Measurements from ENCODE around the gene MX2.
"Not testable (repeated sequence)": the region's sequence is repeated elsewhere in the genome, so short reads cannot be mapped to it uniquely, and the experiment has no call there.

MX2 gene, protein sequence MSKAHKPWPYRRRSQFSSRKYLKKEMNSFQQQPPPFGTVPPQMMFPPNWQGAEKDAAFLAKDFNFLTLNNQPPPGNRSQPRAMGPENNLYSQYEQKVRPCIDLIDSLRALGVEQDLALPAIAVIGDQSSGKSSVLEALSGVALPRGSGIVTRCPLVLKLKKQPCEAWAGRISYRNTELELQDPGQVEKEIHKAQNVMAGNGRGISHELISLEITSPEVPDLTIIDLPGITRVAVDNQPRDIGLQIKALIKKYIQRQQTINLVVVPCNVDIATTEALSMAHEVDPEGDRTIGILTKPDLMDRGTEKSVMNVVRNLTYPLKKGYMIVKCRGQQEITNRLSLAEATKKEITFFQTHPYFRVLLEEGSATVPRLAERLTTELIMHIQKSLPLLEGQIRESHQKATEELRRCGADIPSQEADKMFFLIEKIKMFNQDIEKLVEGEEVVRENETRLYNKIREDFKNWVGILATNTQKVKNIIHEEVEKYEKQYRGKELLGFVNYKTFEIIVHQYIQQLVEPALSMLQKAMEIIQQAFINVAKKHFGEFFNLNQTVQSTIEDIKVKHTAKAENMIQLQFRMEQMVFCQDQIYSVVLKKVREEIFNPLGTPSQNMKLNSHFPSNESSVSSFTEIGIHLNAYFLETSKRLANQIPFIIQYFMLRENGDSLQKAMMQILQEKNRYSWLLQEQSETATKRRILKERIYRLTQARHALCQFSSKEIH

DNA sequence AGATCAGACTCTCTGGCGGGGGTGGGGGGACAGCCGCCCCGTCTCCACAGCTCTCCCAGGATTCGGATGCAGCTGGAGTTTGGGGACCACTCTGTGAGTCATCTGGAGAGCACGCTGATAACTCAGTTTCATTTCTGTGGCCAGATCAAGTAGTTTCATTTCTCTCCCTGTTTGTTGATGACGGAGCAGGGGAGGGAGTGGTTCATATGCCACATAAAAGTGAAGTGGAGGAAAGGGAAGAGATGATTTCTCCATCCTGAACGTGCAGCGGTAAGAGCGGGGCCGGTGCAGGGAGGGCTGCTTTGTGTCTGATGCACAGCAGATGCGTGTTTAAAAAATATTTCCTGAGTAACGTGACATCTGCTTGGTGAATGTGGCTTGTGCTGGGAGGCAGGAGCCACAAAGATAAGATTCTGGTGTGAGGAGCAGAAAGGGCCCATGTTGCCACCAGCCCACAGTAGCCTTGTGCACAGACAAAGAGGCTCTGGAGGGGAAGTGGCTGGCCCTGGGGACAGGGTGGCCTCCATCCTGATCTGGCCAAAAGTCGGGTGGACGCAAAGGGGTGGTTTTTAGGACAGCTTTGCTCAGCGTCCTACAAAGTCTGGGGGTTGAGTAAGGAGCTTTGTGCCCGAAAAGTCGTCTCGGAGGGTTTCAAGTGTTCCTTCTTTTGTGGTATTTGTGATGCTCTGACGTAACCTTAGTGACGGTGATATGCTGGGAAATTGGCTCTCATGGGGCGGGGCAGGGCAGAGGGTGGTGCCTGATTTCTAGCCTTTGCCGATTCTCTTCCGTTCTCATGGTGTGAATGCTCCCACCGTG is at the start of gene MX2:
TSS of gene MX2 (plus strand) at position 242 of the 819 bp plus-strand sequence. CDS start 14,880 bp downstream, outside the sequence.
- DNase-seq (ENCODE audit: low read depth in 1 of 2, low spot score in 1 of 2), result peak; percentile 53 to 69

DNA sequence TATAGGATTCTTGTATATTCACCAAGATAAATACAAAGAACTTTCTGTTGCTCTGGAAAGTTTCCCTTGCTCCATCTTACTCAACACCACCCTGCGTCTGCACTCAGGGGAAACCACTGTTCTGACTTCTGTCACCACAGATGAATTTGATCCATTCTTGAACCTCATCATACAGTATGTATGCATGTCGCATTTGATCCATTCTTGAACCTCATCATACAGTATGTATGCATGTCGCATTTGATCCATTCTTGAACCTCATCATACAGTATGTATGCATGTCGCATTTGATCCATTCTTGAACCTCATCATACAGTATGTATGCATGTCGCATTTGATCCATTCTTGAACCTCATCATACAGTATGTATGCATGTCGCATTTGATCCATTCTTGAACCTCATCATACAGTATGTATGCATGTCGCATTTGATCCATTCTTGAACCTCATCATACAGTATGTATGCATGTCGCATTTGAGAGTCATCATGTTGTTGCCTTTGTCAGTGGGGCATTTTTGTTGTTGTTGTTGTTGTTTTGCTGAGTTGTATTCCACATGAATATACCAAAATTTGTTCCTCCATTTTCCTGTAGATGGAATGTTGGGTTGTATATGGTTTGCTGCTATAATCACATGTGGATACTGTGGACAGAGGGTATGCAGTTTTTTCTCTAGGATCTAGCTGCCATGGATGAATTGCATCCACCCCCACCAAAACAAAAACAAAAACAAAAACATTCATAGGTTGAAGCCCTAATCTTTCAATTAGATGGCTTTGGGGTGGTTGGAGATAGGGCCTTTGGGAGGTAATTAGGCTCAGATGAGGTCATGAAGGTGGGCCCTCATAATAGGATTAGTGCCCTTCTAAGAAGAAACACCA is 48.3 kb upstream of the MX2 start:
- DNase-seq (ENCODE audit: low read depth in 1 of 2, low spot score in 1 of 2), result not testable (repeated sequence)

DNA sequence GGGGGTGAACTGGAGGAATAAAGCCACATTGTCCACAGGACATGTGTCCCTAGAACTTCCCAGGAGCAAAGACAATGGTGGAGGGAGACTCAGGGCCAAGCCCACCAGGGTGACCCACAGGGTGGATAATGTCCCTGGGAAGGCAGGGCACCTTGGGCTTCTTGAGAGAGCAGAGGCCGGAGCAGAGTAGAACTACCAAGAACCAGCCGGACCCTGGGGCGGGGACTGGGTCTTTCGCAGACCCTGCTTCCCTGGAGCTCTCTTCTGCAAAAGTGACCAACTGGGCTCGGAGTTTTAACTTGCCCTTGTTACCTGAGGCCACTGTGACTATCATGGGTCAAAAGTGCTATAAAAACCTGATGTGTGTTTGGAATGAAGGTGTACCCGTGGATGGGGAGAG is 46.1 kb upstream of the MX2 start:
- no peak for DNase-seq (ENCODE audit: low read depth in 1 of 2, low spot score in 1 of 2)

DNA sequence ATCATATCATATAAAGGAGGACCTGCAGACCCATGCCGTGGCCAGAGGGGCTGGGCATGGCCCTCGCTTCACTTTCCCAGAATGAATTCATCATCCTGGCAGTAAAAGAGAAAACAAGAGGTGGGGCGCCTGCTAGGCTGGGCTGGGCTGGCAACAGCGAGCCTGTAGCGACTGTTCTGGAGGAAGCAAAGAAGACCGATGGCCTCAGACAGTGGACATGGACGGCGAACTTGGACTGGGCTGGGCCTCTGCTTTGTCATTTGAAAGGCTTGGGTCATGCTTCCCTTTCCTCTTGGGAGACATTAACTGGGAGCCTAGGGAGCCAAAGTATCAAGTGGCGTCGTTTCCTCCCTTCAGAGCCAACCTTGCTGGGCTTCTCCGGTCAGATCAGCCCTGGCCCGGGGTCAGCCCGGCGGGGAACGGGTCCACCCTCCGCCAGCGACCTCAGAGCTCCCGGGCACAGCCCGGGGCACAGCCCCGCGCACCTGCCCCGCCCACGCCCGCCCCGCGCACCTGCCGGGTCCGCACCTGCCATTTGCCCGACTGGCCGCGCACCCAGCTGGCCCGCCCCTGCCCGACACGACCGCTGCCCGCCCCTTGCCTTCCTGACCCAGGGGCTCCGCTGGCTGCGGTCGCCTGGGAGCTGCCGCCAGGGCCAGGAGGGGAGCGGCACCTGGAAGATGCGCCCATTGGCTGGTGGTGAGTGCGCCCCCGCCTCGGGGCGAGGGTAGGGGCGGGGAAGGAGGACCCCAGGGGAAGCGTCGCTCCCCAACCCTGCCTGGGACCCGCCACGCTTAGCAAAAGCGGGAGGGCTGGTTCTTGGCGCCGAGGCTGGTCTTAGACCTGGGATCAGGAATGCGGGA is 45.4 kb upstream of the MX2 start, which contains the start of gene FAM3B:
TSS of gene FAM3B (plus strand) at position 602 of the 863 bp plus-strand sequence. CDS start at position 681, 79 bp downstream.
- DNase-seq (ENCODE audit: low read depth in 1 of 2, low spot score in 1 of 2), result no peak

DNA sequence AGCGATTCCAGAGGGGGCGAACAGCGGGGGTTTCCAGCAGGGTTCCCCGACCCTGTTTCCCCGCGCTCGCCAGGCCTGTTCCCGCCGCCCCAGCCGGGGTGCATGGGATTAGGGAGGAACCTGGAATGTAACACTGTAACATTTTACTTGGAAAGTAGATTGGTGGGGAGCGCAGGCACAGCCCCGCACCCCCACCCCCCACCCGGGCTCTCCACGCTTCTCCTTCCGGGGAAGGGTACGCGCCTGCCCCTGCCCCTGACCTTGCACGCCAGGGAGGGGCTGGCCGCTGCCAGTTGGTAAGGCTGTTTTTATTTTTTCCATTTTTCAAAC is 44.8 kb upstream of the MX2 start:
- no peak for DNase-seq (ENCODE audit: low read depth in 1 of 2, low spot score in 1 of 2)

DNA sequence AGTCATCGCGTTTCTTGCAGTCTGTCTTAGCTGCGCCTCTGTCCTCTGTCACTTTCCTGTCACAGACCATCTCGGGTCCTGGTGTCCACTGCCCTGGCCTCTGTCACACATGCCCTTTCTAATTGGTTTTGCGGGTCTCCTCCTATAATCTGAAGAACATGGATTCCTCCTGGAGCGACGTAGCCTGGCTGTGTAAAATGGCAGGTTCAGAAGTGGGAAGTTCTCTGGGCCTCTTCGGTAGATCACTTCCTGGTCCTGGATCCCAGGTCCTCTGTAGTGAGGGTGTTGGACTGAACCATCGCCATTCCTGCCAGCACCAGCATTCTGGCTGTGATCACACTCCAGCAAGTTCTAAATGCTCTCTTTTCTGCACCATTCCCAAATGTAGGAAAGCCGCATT is 44.4 kb upstream of the MX2 start:
- DNase-seq (ENCODE audit: low read depth in 1 of 2, low spot score in 1 of 2), result no peak

DNA sequence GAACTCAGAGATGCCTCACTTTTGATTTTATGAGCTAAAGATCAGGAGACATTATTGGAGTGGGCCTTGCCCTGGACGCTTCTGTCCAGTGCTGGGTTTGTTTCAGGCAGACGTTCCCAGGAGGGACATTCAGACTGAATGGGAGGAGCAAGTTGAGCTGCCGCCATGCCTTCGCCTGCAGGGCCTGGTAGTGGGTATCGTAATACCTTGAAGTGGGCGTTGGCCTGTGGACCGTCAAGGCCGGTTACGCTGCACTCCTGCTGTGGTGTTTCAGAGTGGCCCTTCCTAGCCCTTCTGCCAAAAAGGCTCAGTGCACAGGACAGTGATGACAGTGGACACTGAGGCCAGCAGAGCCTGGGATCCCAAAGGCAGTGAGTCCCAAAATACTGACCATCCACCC is 43.6 kb upstream of the MX2 start:
- no peak for DNase-seq (ENCODE audit: low read depth in 1 of 2, low spot score in 1 of 2)

DNA sequence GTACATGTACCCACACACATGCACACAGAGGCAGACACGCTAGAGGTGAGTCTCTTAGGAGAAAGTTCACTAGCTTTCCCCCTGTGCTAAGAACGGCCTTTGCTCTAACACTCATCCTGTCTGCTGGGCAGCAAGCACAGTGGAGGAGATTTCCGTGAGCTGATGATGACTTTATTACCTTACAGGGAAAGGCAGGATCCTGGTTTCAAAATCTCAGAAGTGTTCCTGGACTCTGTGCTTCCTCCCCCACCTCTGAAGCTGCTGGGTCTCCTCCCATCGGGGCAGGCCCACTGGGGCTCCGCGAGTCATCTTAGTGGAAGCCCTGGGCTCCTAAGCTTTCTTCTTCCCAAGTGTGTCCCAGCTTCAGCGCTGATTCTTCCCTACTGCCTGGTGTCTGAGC is 42.6 kb upstream of the MX2 start:
- DNase-seq (ENCODE audit: low read depth in 1 of 2, low spot score in 1 of 2), result no peak

DNA sequence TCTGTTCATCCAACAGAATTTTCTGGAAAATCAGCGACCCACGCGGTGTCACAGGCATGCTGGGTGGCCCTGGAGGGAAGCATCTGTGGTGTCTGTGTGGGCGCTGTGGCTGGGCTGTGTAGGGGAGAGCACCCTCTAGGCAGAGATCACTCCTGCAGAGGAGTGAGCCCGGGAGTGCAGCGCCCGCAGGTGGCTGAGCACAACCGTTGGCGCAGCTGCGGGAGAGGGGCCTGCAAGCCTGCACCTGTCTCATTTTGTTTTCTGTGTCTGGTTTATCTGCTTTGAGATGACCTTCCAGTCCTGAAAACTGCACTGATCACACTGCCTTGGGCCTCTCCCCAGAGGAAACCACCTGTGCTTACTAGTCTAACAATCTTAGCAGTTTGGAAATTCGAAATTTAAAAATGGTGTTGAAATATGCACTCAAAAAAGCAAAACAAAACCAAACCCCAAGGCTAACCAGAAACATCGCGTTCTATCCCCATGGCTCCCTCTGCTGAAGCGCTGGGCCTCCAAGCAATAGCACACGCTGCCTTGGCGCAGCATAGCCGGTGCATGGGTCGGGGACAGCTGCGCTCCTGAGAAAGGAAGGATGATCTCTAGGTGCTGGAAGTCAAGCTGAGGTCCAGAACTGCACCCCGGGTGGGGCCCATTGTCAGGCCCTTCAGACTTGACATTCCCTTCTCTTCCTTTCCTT is 40.5 kb upstream of the MX2 start:
- DNase-seq (ENCODE audit: low read depth in 1 of 2, low spot score in 1 of 2), result no peak

DNA sequence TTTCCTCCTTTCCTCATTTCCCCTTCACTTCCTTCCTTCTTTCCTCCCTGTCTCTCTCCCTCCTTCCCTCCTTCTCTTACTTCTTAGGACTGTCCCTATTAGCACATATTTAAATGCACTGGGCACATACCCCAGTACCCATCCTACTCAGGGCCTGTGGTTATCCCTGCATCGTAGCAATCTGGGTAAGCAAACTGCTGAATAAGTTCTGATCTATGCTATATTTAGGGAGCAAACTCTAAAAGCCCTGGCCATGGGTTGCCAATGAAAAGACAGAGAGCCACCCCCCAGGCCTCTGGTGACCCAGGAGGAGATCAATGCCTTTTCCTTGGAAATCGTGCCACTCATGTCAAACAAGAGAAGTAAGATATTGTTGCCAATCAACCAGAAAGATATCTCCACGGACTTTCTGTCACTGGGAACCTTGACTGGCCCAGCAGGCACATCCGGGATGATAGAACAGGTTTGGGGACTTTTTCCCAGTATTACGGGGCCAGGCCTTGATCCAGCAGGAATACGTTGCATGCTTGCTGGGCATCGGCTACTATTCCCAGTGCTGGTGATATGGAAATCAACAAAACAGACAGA is 39.8 kb upstream of the MX2 start:
- DNase-seq (ENCODE audit: low read depth in 1 of 2, low spot score in 1 of 2), result no peak

DNA sequence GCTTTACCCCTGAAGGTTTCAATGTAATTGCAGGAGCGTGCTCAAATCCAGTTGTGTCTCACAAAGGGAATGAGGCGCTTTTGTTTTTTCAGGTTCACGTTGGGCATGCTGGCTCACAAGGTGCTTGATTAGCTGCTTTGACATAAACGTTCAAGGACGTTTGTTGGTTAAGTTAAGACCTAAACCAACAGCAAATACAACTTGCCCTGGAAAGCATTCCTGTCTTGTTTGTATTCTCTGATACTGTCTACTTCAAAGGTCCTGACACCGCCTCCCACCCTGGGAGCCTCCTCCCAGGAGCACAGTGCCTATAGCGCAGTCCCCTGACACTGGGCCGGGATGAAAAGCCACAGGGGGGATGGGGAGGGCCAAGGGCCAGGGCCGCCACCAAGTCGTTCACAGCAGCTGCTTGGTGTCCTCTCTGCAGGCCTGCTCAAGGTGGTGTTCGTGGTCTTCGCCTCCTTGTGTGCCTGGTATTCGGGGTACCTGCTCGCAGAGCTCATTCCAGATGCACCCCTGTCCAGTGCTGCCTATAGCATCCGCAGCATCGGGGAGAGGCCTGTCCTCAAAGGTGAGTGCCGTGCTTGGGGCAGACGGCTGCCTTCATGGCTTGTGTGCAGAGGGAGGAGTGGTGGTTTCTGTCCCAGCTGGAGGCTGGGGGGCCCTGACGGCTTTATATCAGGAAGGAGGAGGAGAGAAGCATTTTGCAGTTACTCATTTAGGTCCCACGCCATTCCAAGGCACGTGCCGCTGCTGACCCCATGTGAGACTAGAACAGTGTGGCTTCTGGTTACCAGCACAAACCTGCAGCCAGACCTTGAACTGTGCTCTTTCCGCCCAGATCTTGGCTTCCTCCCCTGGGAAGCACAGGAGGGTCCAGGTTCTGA is 39.1 kb upstream of the MX2 start:
- DNase-seq (ENCODE audit: low read depth in 1 of 2, low spot score in 1 of 2), result no peak

DNA sequence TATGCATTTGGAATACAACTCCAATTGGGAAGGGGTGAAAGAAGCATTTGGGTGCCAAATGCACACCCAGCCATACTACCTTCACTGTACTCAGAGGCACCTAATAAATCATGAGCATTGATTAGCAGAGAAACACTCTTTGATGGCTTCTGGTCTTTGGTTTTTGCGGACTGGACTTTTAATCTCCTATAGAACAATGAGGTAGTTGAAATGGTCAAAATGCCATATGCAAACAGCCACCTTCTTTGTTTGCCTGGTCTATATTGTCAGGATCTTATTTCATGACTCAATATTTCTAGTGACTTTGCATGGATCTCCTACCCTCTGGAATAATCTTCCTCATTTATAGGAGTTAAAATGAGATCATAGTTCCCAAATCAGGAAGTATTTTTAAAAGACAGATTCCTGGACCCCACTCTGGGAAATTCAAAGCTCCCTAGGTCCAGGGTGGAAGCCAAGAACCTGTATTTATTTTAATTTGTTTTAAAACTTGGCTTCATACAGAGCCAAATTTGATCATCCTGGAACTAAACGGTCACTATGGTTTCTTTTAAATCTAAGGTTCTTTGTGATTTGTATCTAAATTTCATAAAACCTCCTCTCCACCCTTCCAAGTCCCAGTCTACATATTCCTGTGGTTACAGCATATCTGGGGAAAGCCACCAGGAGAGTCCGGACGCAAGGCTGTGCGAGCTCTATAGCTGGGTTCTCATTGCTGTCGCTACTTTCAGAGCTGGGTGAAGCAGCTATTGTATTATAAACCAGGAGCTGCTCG is 36.5 kb upstream of the MX2 start:
- no peak for DNase-seq (ENCODE audit: low read depth in 1 of 2, low spot score in 1 of 2)

DNA sequence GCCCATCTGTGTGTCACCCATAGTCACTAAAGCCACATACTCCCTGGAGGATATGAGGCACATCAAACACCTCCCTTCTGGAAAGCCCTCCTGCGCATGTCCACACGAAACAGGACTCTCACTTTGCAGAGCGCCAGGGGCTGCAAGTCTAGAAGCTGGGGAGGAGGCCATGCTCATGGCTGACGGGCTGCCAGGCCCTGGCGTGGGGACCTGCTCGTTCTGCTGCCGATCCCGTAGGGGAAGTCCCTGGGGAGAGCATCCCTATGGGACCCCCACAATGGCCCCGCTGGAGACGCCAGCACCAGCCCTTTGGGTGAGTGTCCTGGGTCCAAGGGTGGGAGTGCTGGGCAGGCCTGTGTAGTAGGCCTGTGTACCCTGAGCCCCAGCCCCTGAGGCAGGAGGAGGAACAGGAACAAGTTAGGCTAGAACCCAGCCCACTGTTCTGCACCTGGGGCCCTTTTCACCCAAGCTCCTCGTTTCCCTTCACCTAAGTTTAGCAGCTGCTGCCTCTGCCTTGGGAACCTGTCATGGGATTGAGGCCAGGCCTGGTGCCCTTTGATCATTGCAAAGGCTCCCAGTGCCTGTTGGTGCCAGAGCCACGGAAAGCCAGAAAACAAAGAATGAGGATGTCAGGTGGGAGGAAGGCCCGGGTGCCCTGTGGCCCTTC is 35.3 kb upstream of the MX2 start:
- no peak for DNase-seq (ENCODE audit: low read depth in 1 of 2, low spot score in 1 of 2)

DNA sequence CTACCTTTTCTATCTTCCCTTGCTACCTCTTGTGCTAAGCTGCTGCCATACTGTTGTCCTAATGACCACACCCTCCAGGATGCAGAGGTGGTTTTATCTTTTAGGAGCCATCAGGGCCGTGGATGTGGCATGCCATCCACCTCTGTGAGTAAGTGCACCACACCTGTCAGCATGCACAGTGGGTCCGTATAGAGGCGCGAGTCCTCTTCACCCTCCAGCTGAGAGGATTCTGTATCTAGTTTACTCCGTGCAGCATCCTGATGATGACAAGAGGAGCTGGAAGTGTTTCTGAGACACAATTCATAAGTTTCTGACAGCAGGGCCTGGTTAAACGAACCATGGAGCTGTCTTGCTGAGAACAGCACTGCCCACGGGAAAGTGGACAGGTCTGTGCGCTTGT is 34.1 kb upstream of the MX2 start:
- DNase-seq (ENCODE audit: low read depth in 1 of 2, low spot score in 1 of 2), result no peak

DNA sequence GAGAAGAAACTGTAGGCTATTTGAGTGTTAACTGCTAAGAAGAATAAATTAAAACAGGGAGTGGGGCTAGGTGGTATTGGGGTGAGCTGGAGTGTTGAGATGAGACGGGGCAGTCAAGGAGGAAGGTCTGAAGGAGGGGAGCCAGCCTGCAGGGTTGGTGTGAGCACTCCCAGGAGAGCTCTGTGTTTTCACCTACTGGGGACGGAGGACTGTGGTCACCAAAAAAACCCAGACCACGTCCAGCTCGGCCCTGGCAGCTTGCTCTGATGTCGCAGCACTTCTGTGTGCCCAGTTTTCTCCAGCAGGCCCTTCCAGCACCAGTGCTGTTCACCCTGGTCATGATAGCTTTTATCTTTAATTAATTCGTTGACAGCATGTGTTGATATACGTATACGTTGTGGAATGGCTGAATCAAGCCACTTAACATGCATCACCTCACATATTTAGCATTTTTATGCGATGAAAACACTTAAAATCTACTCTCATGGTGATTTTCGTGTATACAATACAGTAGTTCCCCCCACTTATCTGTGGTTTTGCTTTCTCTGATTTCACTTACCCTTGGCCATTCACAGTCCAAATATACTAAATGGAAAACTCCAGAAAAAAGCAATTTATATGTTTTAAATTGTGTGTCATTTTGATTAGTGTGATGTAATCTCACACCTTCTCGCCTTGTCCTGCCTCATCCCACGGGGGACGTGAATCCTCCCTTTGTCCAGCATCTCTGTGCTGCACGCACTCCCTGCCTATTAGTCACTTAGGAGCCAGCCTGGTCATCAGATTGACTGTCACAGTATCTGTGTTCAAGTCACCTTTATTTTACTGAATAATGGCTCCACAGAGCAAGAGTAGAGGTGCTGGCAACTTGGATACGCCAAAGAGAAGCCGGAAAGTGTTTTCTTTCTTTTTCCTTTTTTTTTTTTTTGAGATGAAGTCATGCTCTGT is 32.9 kb upstream of the MX2 start:
- no peak for DNase-seq (ENCODE audit: low read depth in 1 of 2, low spot score in 1 of 2)

Measured in activated CD4-positive, alpha-beta T cell treated with anti-CD3 and anti-CD28 coated beads, Interleukin-2, amount 50 U/mL, for 24 hours (primary cell).